IPS-NIHi7 (cell line): ENCODE data around the gene CLDN8.

Experiments
- DNase-seq: peaks from one replicate; pipeline ENCODE4 v3.0.0; 2012; ENCODE audit warnings: mixed read lengths; ENCODE audit errors: extremely low spot score

CLDN8 gene

GRCh38 chr21:30206551-30207251 lies 9.2 kb downstream of the CLDN8 start:
- no peak for DNase-seq

GRCh38 chr21:30200000-30200399 lies 15.9 kb downstream of the CLDN8 start:
- no peak for DNase-seq

GRCh38 chr21:30194701-30195299 lies 21.1 kb downstream of the CLDN8 start:
- peak; percentile 26 for DNase-seq

- DNase-seq: no peak
These were observed 22.7 kb downstream of the CLDN8 start for GRCh38 chr21:30193201-30193600.

GRCh38 chr21:30190554-30190953 lies 25.3 kb downstream of the CLDN8 start:
- DNase-seq: no peak

GRCh38 chr21:30189773-30190172 lies 26.1 kb downstream of the CLDN8 start:
- no peak for DNase-seq

GRCh38 chr21:30186242-30186641 lies 29.7 kb downstream of the CLDN8 start:
- no peak for DNase-seq

- no peak for DNase-seq
These were observed 47.8 kb downstream of the CLDN8 start for GRCh38 chr21:30168086-30168485.

GRCh38 chr21:30166705-30167104 lies 49.2 kb downstream of the CLDN8 start, which contains the start of gene CLDN17:
Gene CLDN17 (minus strand): TSS chr21:30166805. CDS start chr21:30166617, 188 bp downstream.
- no peak for DNase-seq

GRCh38 chr21:30166171-30166570 lies 49.7 kb downstream of the CLDN8 start:
- DNase-seq: no peak

GRCh38 chr21:30164796-30165195 lies 51.1 kb downstream of the CLDN8 start:
- DNase-seq: no peak
